Liver (tissue), 3 donors: Measurements from ENCODE around the gene HBA2.

Experiments used
- EGR1 ChIP-seq, 2 donors: IDR thresholded peaks; 2 replicates each; pipeline ENCODE4 v1.6.1; 2016 to 2018; ENCODE audit warnings: antibody characterized with exemption in 2 of 2, low read depth in 2 of 2
- JUND ChIP-seq, 2 donors: IDR thresholded peaks; 2 replicates each; pipeline ENCODE4 v1.6.1; 2016; ENCODE audit warnings: antibody characterized with exemption in 2 of 2
- RAD21 ChIP-seq, 2 donors: IDR thresholded peaks; 2 replicates each; pipeline ENCODE4 v1.6.1; 2016; ENCODE audit warnings: antibody characterized with exemption in 2 of 2, mild to moderate bottlenecking in 2 of 2
- TAF1 ChIP-seq: conservative IDR thresholded peaks from 2 replicates; pipeline ENCODE4 v1.6.1; 2016; ENCODE audit warnings: antibody characterized with exemption, mild to moderate bottlenecking
- TF ChIP-seq, protein P1 (sequence below): fragments of 150-350 bp; IDR thresholded peaks from 2 replicates; pipeline ENCODE4 v1.5.1; 2017; ENCODE audit warnings: improper control_type of control experiment, low read depth, low read length; ENCODE audit not compliant: missing input control
- TF ChIP-seq, protein P2 (sequence below): IDR thresholded peaks from 2 replicates; pipeline ENCODE4 v1.6.1; 2016; ENCODE audit warnings: antibody characterized with exemption
- TF ChIP-seq, protein P3 (sequence below): IDR thresholded peaks from 2 replicates; pipeline ENCODE4 v1.6.1; 2016; ENCODE audit warnings: antibody characterized with exemption, mild to moderate bottlenecking
- TF ChIP-seq, protein P4 (sequence below): IDR thresholded peaks from 2 replicates; pipeline ENCODE4 v1.6.1; 2016; ENCODE audit warnings: antibody characterized with exemption
- donor health status: healthy.
- donor health status: healthy.

DNA sequence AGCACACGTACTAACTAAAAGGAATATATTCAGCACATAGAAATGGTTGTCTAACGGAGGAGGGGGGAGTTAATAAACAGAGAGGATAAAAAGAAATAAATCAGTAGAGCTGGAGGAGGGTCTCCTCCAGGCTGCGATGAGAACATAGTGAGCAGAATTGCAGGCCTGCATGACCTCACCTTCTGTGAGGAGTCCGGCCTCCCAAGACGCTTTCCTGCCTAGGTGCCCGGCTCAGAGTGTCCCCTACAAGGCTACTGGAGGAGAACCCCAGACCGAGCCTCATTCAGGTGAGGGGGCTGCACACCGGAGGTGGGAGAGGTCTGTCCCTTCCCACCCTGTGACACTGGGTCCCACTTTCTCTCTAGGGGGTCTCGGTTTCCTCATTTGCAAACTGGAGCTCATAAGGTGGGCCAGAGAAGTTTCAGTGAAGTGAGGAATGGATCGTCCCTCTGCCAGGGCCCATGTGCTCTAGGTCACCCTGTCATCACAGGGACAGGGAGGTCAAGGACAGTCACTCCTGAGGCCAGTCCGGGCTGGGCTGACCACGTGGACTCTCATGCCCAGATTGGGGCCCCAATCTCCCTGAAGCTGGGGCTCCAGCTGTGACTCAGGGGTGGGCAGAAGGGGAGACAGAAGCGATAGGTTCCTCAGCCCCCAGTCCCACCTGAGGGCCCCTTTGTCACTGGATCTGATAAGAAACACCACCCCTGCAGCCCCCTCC lies 10.2 kb upstream of the HBA2 start:
- TF ChIP-seq, protein P1, sequence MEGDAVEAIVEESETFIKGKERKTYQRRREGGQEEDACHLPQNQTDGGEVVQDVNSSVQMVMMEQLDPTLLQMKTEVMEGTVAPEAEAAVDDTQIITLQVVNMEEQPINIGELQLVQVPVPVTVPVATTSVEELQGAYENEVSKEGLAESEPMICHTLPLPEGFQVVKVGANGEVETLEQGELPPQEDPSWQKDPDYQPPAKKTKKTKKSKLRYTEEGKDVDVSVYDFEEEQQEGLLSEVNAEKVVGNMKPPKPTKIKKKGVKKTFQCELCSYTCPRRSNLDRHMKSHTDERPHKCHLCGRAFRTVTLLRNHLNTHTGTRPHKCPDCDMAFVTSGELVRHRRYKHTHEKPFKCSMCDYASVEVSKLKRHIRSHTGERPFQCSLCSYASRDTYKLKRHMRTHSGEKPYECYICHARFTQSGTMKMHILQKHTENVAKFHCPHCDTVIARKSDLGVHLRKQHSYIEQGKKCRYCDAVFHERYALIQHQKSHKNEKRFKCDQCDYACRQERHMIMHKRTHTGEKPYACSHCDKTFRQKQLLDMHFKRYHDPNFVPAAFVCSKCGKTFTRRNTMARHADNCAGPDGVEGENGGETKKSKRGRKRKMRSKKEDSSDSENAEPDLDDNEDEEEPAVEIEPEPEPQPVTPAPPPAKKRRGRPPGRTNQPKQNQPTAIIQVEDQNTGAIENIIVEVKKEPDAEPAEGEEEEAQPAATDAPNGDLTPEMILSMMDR, result no peak
- TF ChIP-seq, protein P2, sequence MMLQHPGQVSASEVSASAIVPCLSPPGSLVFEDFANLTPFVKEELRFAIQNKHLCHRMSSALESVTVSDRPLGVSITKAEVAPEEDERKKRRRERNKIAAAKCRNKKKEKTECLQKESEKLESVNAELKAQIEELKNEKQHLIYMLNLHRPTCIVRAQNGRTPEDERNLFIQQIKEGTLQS, result no peak
- TF ChIP-seq EGR1 (IDR thresholded peaks at IDR 0.05; ENCODE audit: low read depth in 2 of 2), result no peak
- no peak for TF ChIP-seq RAD21 (IDR thresholded peaks at IDR 0.05)
- no peak for TF ChIP-seq JUND (IDR thresholded peaks at IDR 0.05)
- TF ChIP-seq, protein P3, sequence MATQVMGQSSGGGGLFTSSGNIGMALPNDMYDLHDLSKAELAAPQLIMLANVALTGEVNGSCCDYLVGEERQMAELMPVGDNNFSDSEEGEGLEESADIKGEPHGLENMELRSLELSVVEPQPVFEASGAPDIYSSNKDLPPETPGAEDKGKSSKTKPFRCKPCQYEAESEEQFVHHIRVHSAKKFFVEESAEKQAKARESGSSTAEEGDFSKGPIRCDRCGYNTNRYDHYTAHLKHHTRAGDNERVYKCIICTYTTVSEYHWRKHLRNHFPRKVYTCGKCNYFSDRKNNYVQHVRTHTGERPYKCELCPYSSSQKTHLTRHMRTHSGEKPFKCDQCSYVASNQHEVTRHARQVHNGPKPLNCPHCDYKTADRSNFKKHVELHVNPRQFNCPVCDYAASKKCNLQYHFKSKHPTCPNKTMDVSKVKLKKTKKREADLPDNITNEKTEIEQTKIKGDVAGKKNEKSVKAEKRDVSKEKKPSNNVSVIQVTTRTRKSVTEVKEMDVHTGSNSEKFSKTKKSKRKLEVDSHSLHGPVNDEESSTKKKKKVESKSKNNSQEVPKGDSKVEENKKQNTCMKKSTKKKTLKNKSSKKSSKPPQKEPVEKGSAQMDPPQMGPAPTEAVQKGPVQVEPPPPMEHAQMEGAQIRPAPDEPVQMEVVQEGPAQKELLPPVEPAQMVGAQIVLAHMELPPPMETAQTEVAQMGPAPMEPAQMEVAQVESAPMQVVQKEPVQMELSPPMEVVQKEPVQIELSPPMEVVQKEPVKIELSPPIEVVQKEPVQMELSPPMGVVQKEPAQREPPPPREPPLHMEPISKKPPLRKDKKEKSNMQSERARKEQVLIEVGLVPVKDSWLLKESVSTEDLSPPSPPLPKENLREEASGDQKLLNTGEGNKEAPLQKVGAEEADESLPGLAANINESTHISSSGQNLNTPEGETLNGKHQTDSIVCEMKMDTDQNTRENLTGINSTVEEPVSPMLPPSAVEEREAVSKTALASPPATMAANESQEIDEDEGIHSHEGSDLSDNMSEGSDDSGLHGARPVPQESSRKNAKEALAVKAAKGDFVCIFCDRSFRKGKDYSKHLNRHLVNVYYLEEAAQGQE, result no peak
- TF ChIP-seq TAF1, result no peak
- TF ChIP-seq, protein P4, sequence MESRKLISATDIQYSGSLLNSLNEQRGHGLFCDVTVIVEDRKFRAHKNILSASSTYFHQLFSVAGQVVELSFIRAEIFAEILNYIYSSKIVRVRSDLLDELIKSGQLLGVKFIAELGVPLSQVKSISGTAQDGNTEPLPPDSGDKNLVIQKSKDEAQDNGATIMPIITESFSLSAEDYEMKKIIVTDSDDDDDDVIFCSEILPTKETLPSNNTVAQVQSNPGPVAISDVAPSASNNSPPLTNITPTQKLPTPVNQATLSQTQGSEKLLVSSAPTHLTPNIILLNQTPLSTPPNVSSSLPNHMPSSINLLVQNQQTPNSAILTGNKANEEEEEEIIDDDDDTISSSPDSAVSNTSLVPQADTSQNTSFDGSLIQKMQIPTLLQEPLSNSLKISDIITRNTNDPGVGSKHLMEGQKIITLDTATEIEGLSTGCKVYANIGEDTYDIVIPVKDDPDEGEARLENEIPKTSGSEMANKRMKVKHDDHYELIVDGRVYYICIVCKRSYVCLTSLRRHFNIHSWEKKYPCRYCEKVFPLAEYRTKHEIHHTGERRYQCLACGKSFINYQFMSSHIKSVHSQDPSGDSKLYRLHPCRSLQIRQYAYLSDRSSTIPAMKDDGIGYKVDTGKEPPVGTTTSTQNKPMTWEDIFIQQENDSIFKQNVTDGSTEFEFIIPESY, result no peak
